Putamen (tissue), 1 donor: ENCODE data around the gene TFAP2D.

Experiments
- DNase-seq: peaks from one replicate; pipeline ENCODE4 v3.0.0-alpha.2; 2016; ENCODE audit warnings: low spot score

Gene TFAP2D

DNA sequence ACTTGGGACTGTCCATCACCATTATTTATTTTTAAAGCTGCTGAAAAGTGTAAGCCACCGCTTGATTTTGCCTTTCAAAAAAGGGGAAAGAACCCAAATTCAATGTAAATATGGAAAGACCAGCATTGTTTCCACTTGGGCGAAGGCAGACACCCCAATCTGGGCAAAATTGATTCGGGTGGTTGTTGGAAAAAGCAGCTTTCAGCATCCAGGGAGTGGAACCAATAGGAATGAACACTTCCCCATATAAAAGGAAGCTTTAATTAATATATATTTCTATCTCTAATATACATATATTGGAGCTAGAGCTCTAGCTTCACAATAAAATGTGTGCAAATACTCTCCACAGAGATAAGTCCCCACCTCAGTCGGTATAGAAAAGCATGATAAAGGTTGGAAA lies at the start of gene TFAP2D:
Gene TFAP2D (plus strand): TSS at position 301 of the 400 bp plus-strand sequence. CDS start 530 bp downstream, outside the sequence.
- no peak for DNase-seq

DNA sequence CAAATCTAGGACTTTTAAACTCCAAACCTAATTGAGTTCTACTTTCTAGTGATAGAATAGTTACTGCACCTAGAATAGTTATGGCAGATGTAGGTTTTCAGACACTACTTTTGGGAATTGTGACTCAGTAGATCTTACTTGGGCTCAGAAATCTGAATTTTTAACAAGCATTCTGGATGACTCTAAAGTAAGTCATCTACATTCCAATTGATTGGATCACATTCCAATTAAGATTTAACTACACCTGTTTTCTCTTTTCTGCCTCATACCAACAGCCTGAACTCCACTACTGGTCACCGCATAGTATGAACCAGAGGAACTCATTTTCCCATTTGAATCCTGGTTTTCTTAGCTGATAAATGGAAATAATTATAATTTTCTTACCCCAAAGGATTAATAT lies 49.5 kb upstream of the TFAP2D start:
- no peak for DNase-seq

- no peak for DNase-seq
Observed at GRCh38 chr6:50666089-50666488, 47.2 kb upstream of the TFAP2D start.

GRCh38 chr6:50681213-50681824 lies 32.0 kb upstream of the TFAP2D start:
- no peak for DNase-seq

GRCh38 chr6:50689210-50689609 lies 24.1 kb upstream of the TFAP2D start:
- no peak for DNase-seq

GRCh38 chr6:50691814-50692495 lies 21.4 kb upstream of the TFAP2D start:
- no peak for DNase-seq

DNA sequence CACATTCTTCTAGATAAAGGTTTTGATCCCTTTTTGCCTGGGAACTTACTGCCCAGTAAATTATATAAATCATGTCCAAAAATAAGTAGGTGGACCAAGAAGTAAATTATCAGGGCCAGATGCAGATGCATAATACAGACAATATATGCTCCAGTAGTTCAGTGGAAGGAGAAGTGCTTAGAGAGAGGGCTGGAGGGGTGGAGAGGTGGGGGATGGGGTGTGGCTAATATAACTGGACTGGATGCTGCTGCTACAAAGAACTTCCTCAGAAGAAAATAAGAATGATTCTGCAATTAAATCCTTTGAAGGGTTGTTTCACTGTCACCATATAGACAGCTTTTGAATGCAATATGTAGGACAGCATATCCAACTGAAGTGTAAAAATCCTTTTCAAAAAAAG lies 14.8 kb upstream of the TFAP2D start:
- DNase-seq = no peak

- DNase-seq = no peak
Observed at GRCh38 chr6:50699051-50699775, 14.1 kb upstream of the TFAP2D start.

- DNase-seq = no peak
Observed at GRCh38 chr6:50706575-50706974, 6.8 kb upstream of the TFAP2D start.

GRCh38 chr6:50707191-50707590 lies 6.1 kb upstream of the TFAP2D start:
- DNase-seq = no peak

DNA sequence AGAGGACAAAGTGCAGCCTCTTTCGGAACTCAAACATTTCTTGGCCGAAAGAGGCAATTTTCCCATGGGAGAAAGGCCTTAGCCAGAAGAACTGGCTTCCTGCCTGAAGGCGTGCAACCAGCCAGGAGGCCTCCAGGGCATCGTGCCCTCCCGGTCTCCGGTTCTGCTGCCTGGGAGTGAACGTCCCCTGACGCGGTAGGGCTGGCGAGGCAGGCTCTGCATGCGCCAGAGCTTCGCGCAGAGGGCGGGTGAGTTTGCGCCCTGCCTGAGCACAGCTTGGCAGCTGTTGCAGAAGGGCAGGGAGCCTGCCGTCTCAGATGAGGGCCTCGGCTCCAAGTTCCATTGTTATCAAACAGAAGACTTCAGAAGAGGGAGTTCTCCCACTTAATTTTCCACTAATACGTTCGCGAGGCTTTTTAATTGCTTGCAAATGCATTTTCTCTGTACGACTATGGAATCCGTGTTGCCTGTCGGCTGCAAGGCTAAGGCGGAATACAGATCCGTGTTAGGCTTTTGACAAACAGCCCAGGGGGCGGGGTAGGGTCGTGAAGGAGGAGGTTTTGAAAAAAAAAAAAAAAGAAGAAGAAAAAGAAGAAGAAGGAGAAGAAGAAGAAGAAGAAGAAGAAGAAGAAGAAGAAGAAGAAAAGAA lies 5.5 kb upstream of the TFAP2D start:
- peak; percentile 11 for DNase-seq

DNA sequence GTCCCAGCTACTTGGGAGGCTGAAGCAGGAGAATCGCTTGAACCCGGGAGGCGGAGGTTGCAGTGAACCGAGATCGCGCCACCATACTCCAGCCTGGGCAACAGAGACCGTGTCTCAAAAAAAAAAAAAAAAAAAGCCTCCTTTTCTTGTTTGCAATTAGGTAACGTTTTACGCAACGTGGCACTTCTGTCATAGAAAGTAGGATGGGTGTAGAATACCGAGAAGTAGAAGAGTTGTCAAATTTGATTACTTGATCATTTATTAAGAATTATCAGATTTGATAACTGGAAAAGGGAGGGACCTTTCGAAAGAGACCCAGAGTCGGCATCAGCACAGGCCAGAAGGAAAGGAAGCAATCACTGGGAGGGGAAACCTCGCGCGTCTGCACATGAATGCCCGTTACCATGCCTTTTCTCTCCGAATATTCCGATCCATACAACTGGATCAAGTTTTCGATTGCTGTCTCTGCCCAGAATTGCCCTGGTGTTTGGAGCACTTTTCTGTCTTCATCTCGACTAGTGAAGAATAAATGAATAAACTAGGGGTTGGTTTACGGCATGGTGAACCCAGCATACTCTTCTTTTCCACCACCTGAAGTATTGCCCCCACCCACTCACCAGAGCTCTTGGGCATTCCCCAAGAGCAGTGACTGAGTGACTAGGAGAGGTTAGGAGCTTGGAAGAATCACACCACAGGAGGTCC lies 4.5 kb upstream of the TFAP2D start:
- no peak for DNase-seq

DNA sequence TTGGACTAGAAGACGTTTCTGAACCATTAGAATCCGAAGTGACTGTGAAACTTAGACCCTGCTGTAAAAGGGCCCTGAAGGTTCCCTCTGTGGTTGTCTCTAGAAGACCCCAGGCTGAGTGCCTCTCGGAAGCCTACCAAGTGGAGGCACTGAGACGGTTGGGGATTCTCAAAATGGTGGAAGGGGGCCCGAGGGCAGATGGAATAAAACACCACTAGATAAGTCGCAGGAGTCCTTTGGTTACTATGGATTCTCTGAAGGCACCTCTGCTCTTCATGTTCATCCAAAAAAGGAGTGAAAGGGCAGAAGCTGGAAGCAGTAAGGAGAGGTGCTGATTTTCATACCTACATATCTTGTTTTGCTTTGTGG lies 4.0 kb upstream of the TFAP2D start:
- no peak for DNase-seq

- DNase-seq = no peak
Observed at GRCh38 chr6:50711686-50712085, 1.6 kb upstream of the TFAP2D start.

GRCh38 chr6:50712291-50712690 lies 1.0 kb upstream of the TFAP2D start:
- no peak for DNase-seq

DNA sequence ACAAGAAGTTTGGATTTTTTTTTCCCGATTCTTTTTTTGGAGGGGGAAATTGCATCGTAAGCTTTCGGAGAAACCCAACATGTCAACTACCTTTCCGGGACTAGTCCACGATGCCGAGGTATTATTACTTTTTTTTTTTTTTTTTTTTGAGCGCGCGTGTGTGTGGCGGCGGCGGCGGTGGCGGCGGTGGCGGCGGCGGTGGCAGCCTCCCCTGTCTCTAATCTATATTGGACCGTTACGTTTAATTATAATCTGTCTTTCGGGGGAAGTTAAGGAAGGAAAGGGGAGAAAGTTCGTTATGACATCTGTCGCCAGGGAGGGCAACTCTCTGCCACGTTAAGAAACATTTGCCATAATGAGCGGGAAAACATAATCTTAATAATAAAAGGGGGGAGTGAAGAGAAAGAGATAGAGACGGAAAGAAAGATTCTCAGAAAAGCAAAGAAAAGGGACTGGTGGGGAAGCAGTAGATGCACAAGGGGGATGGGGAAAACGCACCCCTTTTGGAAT lies 706 bp downstream of the TFAP2D start:
- DNase-seq = no peak

DNA sequence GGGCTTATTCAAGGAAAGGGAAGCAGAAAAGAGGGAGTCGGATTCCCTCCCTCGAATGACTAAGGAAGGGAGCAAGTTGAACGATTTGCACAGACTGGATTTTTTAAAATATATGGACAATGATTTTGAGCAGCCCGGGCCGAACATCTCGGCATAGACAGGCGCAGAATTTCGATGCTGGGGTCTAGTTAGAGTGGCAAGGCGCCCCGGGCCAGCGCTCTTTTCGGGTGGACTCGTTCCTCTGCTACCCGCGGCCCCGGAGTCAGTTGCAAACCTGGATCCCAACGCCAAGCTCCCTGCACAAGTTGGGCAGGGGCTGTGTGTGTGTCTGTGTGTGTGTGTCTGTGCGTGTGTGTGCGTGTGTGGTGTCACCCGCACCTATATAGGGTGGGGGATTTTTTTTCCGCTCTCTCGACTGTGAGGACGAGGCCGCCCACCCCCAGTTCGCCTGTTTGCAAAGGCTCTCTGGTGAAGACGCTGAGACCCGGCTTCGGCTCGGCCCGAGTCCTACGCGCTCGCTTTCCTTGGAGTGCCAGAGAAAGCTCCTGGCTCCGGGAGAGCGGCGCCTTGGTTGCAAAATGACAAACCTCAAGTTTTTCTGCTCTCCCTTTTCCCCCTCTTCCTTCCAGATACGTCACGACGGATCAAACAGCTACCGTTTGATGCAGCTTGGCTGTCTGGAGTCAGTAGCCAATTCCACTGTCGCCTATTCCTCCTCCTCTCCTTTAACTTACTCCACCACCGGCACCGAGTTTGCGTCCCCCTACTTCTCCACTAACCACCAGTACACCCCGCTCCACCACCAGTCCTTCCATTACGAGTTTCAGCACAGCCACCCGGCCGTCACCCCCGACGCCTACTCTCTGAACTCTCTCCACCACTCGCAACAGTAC lies 1.4 kb downstream of the TFAP2D start:
- DNase-seq = no peak

GRCh38 chr6:50716899-50717509 lies 3.7 kb downstream of the TFAP2D start:
- DNase-seq = no peak

DNA sequence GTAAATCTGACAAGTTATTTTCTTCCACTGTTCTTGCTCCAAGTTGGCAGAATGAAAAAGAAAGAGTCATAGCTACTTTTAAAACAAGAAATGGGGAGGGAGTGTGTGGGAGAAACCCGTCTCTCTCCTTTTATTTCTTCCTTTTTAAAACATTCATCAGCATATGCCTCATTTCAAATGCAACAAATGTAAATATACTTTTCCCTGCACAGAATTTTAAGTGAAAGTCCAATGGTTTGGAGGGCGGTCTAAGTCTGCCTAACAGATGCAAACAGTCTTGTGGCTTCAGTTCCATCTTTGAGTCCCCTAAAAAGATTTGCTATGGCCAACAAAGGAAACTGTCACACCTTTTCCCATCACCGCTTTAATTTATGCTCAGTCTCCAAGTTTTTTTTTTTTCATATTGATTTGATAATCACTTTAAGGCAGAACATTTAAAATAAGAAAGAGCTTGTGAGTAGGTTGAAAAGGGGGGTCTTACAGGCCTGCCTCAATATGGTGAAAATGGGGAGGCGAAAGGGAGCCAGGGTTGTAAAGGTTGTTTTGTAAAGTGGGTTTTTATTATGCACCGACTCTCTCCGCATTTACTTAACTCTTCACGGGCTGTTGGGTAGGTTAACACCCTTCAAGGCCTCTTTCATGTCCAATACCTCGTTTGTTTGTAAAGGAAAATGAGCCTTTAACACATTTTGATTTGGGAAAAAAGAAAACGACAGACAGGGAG lies 4.6 kb downstream of the TFAP2D start:
- DNase-seq = no peak

GRCh38 chr6:50718566-50718965 lies 5.2 kb downstream of the TFAP2D start:
- DNase-seq = no peak
